ENCODE data around the gene NFKBIL1.

The NFKBIL1 gene

GRCh38 chr6:31545291-31545690, 2.1 kb upstream of the NFKBIL1 start:
- H3K4me3 ChIP-seq (ENCODE audit: severe bottlenecking): no peak overlapping the region
- peaks cover 40% of the 10 kb centered on the region for H3K36me3 ChIP-seq (ENCODE audit: low read depth)
- no peaks in the 10 kb centered on the region for H3K9me3 ChIP-seq (ENCODE audit: severe bottlenecking)
- no peak for TF ChIP-seq CTCF (IDR thresholded peaks at IDR 0.05; ENCODE audit: poor library complexity, severe bottlenecking)
- H3K27ac ChIP-seq (ENCODE audit: poor library complexity, severe bottlenecking): no peak overlapping the region
- no peak for ATAC-seq (ENCODE audit: low read depth)
- no peak for DNase-seq (ENCODE audit: low spot score)
- H3K27me3 ChIP-seq (ENCODE audit: insufficient read depth, poor library complexity, severe bottlenecking): no peaks in the 10 kb centered on the region
- peaks cover 8% of the 10 kb centered on the region for H3K4me1 ChIP-seq (ENCODE audit: insufficient read depth, poor library complexity, severe bottlenecking)

- ATAC-seq (ENCODE audit: low read depth): peak; percentile 78
- peak within 1 kb of the TSS; percentile 58 for H3K27ac ChIP-seq (ENCODE audit: poor library complexity, severe bottlenecking)
Measured at GRCh38 chr6:31546339-31546957, 960 bp upstream of the NFKBIL1 start, which contains the start of gene ATP6V1G2. TSS of gene ATP6V1G2 (minus strand) at chr6:31546608. CDS start at chr6:31546559, 49 bp downstream.

GRCh38 chr6:31547727-31548543, 527 bp downstream of the NFKBIL1 start:
- Histone ChIP-seq H3K9me3 (ENCODE audit: severe bottlenecking) (no peaks in the 10 kb centered on the region), H3K4me3 (ENCODE audit: severe bottlenecking) (peak overlapping the region; percentile 43), H3K27ac (ENCODE audit: poor library complexity, severe bottlenecking) (peak overlapping the region; percentile 58), H3K36me3 (ENCODE audit: low read depth) (peaks cover 49% of the 10 kb centered on the region), H3K4me1 (ENCODE audit: insufficient read depth, poor library complexity, severe bottlenecking) (peaks cover 7% of the 10 kb centered on the region), H3K27me3 (ENCODE audit: insufficient read depth, poor library complexity, severe bottlenecking) (no peaks in the 10 kb centered on the region)
- no peak for ATAC-seq (ENCODE audit: low read depth)
- TF ChIP-seq CTCF (IDR thresholded peaks at IDR 0.05; ENCODE audit: poor library complexity, severe bottlenecking): no peak
- no peak for DNase-seq (ENCODE audit: low spot score)

More at GRCh38 chr6:31546339-31546957, 960 bp upstream of the NFKBIL1 start, which contains the start of gene ATP6V1G2:
- Histone ChIP-seq H3K27me3 (ENCODE audit: insufficient read depth, poor library complexity, severe bottlenecking) (no peaks in the 10 kb centered on the region), H3K36me3 (ENCODE audit: low read depth) (peaks cover 41% of the 10 kb centered on the region), H3K9me3 (ENCODE audit: severe bottlenecking) (no peaks in the 10 kb centered on the region), H3K4me1 (ENCODE audit: insufficient read depth, poor library complexity, severe bottlenecking) (peaks cover 7% of the 10 kb centered on the region), H3K4me3 (ENCODE audit: severe bottlenecking) (peak within 1 kb of the TSS; percentile 43)
- peak; percentile 94 for DNase-seq (ENCODE audit: low spot score)
- TF ChIP-seq CTCF (IDR thresholded peaks at IDR 0.05; ENCODE audit: poor library complexity, severe bottlenecking): peak; percentile 99

- H3K4me3 ChIP-seq (ENCODE audit: severe bottlenecking): peak overlapping the region; percentile 43
Measured at GRCh38 chr6:31548544-31548873, 1.1 kb downstream of the NFKBIL1 start.

More at GRCh38 chr6:31548544-31548873, 1.1 kb downstream of the NFKBIL1 start:
- no peak for TF ChIP-seq CTCF (IDR thresholded peaks at IDR 0.05; ENCODE audit: poor library complexity, severe bottlenecking)
- DNase-seq (ENCODE audit: low spot score) (no peak), ATAC-seq (ENCODE audit: low read depth) (no peak)
- Histone ChIP-seq H3K27ac (ENCODE audit: poor library complexity, severe bottlenecking) (peak overlapping the region; percentile 58), H3K27me3 (ENCODE audit: insufficient read depth, poor library complexity, severe bottlenecking) (no peaks in the 10 kb centered on the region), H3K4me1 (ENCODE audit: insufficient read depth, poor library complexity, severe bottlenecking) (peaks cover 7% of the 10 kb centered on the region), H3K36me3 (ENCODE audit: low read depth) (peaks cover 51% of the 10 kb centered on the region), H3K9me3 (ENCODE audit: severe bottlenecking) (no peaks in the 10 kb centered on the region)
